ENCODE results near the gene CCL19. TPM values are rescaled to one million over a fixed set of nuclear protein-coding genes. Genes with fewer than 3 reads are reported as not detected.

CCL19 gene
- total and polyA plus RNA-seq, 2 experiments from 2014 or later = not detected

- Mint-ChIP-seq H3K4me1 (peaks cover 4% of the 10 kb centered on the region; the same call in 2 of the 3 replicates), H3K9me3 (no peaks in the 10 kb centered on the region), H3K36me3 (ENCODE audit: low read depth) (no peaks in the 10 kb centered on the region), H3K27me3 (ENCODE audit: insufficient read depth, low read depth, poor library complexity) (peaks cover 2% of the 10 kb centered on the region), H3K4me3 (no peak overlapping the region), H3K27ac (no peak overlapping the region)
- Histone ChIP-seq H2AFZ (no peak overlapping the region), H3K4me3 (no peak overlapping the region), H3K4me2 (no peak overlapping the region), H3K4me1 (ENCODE audit: insufficient read depth) (no peaks in the 10 kb centered on the region), H3K27ac (ENCODE audit: low read depth) (no peak overlapping the region), H3F3A (replicated peaks; ENCODE audit: low read depth) (no peaks in the 10 kb centered on the region), H4K20me1 (replicated peaks; ENCODE audit: insufficient read depth) (no peaks in the 10 kb centered on the region), H3K36me3 (ENCODE audit: insufficient read depth) (no peaks in the 10 kb centered on the region), H3K79me2 (replicated peaks; ENCODE audit: insufficient read depth) (no peaks in the 10 kb centered on the region), H3K9me2 (ENCODE audit: insufficient read depth) (no peaks in the 10 kb centered on the region), H3K27me3 (ENCODE audit: insufficient read depth) (0 out of 2 replicates have a peak, but pooled peaks cover 3% of the 10 kb centered on the region)
- ATAC-seq = no peak
- TF ChIP-seq, protein P1, sequence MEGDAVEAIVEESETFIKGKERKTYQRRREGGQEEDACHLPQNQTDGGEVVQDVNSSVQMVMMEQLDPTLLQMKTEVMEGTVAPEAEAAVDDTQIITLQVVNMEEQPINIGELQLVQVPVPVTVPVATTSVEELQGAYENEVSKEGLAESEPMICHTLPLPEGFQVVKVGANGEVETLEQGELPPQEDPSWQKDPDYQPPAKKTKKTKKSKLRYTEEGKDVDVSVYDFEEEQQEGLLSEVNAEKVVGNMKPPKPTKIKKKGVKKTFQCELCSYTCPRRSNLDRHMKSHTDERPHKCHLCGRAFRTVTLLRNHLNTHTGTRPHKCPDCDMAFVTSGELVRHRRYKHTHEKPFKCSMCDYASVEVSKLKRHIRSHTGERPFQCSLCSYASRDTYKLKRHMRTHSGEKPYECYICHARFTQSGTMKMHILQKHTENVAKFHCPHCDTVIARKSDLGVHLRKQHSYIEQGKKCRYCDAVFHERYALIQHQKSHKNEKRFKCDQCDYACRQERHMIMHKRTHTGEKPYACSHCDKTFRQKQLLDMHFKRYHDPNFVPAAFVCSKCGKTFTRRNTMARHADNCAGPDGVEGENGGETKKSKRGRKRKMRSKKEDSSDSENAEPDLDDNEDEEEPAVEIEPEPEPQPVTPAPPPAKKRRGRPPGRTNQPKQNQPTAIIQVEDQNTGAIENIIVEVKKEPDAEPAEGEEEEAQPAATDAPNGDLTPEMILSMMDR (conservative IDR thresholded peaks at IDR 0.05; ENCODE audit: low read depth in 2 of 2) = no peak
- no peak for TF ChIP-seq CREB1 (CRISPR knock-in tag; IDR thresholded peaks at IDR 0.05; ENCODE audit: low read depth)
- no peak for TF ChIP-seq ZNF331 (CRISPR knock-in tag; IDR thresholded peaks at IDR 0.05; ENCODE audit: low read depth)
- no peak for TF ChIP-seq POLR2AphosphoS5 (IDR thresholded peaks at IDR 0.05; ENCODE audit: low read depth)
- TF ChIP-seq ZNF114 (CRISPR knock-in tag; IDR thresholded peaks at IDR 0.05) = no peak
- no peak for TF ChIP-seq EZH2 (IDR thresholded peaks at IDR 0.05; ENCODE audit: low read depth, unreplicated experiment)
- no peak for TF ChIP-seq EZH2phosphoT487 (IDR thresholded peaks at IDR 0.05; ENCODE audit: unreplicated experiment)
- TF ChIP-seq ETS1 (IDR thresholded peaks at IDR 0.05) = no peak
- TF ChIP-seq NANOG (IDR thresholded peaks at IDR 0.05; ENCODE audit: borderline replicate concordance) = no peak
- TF ChIP-seq STAT1 (IDR thresholded peaks at IDR 0.05; ENCODE audit: unreplicated experiment) = no peak
- TF ChIP-seq JUNB (IDR thresholded peaks at IDR 0.05; ENCODE audit: unreplicated experiment) = no peak
- TF ChIP-seq REST (IDR thresholded peaks at IDR 0.05; ENCODE audit: unreplicated experiment) = no peak
- no peak for TF ChIP-seq ZNF462 (CRISPR knock-in tag; IDR thresholded peaks at IDR 0.05)
- no peak for DNase-seq (ENCODE audit: low spot score)
Observed at GRCh38 chr9:34693560-34693959, 2.5 kb upstream of the CCL19 start.

All from GM23338 (cell line).